GM18867 (cell line): ENCODE results near the gene SLC35A2.

ENCODE experiments used
- ATAC-seq: cut with Tn5 transposase; IDR thresholded peaks from one replicate; pipeline ENCODE4 v1.9.1; 2021; ENCODE audit warnings: mild to moderate bottlenecking, moderate library complexity; ENCODE audit not compliant: unreplicated experiment

SLC35A2 gene

DNA sequence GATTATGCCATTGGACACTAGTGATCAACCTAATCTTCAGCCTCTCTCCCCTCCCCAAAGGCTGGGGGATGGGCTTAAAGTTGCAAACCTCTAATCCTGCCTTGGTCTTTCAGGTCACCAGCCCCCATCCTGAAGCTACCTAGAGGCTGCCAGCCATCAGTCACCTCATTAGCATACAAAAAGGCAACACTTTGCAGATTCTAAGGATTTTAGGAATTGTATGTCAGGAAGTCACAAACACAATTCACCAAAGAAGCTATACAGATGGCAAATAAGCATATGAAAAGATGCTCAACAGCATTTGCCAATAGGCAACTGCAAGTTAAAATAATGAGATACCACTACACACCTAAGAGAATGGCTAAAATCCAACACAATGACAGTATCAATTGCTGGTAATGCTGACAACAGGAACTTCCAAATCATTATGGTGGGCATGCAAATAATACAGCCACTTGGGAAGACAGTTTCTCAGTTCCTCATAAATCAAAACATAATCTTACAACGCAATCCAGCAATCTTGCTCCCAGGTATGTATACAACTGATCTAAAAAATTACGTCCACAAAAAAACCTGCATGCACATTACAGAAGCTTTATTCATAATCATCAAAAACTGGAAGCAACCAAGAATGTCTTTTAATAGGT lies 16.4 kb upstream of the SLC35A2 start:
- no peak for ATAC-seq

DNA sequence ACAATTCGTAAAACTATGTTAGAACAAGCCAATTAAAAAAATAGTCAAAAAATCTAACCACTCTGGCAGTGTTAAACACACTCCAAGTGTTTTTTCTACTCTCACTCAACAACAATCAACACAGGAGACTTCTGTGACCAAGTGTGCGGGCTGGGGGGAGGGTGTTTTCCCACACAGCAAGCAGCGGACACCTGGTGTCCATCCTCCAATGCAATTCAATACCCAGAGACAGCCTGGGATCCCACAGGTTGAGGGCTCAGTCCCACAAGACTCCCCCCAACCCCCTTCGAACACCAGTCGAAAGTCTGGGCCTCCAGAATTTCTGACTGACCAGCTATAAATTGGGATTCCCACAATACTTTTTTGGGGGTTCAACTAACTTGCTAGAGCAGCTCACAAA lies 15.7 kb upstream of the SLC35A2 start:
- no peak for ATAC-seq

DNA sequence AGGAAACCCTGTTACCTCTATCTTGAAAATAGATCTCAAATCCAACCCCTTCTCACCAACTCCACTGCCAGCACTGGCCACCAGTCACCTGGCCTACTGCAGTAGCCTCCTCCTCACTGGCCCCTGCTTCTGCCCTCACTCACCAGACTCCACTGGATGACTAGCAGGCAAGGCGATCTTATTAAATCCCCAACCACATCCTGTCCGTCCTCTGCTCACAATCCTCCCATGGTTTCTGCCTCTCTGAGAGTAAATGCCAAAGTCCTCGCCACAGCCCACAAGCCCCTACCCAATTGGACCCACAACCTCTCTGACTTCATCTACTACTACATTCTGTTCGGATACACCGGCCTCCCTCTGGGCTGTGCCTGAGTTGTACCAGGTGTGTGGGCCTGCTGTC lies 12.8 kb upstream of the SLC35A2 start:
- no peak for ATAC-seq

DNA sequence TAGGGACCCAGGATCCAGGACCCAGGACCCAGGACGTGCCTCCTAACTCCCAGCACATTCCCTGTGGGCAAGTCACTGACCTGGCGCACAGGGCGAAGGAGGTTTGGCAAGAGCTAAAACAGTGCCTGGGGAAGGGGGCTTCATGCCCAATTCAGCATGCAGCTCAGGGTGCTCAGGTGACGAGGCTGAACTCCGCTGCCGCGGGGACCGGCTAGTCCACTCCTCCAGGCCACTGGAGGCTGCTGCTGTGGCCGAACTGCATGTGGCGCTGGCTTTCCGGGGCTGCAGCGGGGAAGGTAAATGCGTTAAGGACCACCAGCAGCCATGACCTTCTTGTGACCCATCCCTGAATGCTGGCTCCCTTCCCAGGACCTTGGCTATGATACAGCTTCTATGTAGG lies 12.3 kb upstream of the SLC35A2 start:
- ATAC-seq = no peak

- ATAC-seq = no peak
Observed at GRCh38 chrX:48920718-48921104, 9.3 kb upstream of the SLC35A2 start.

DNA sequence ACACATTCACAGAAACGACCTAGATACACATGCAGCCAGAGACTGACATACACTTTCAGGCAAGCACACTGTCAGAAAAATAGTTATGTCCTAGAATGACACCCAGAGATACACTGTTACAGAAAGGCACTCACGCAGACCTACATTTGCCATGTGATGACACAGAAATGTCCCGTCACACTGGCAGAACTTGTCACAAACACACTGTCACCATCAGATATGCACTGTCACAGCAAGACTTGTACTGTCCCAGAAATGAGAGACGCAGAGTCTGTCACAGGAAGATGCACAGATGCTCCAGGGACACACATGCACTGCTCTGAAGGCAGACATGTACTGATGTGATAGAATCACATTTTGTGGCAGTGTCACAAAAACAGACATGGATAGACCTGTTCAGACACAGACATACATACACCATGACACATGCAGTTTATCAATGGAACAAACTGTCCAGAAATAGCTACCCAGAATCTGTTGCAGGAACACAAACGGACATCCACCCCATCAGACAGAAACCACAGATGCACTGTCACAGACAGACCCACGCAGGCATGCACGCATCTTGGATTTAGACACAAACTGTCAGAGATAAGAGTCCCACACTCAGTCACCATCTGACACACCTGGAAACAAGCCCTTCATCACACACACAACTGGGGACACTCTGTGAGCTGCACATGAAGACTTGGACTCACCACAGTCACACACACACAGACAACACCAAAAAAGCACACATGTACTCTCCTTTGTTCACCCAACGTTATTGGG lies 8.7 kb upstream of the SLC35A2 start:
- ATAC-seq = no peak

DNA sequence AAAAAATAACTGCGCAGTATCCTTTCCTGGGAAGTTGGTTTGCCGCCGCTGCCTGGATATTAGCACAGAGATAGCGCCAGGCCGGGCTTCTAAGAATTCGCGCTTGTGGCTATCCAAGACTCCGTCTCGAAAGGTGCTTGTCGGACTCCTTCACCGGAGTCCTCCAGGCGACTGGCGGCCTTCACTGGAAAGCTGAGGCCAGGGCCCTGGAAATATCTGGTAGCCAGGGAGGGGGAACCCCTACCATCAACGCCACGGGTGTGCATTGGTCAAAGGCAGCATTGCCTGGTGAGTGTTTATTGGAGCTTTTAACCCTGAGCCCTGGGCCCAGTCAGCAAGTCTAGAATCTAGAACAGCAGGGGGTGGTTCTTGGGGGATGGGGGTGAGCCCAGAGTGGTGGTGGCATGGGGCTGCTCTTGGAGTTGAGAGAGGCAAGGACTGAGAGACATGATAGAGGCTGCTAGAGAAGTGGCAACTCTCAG lies 8.0 kb upstream of the SLC35A2 start:
- ATAC-seq = no peak

- ATAC-seq = peak; percentile 64
Observed at GRCh38 chrX:48918643-48919340, 7.3 kb upstream of the SLC35A2 start, which contains the start of gene PIM2. PIM2 (minus strand) TSS chrX:48919024; CDS start chrX:48918834, 190 bp downstream.

DNA sequence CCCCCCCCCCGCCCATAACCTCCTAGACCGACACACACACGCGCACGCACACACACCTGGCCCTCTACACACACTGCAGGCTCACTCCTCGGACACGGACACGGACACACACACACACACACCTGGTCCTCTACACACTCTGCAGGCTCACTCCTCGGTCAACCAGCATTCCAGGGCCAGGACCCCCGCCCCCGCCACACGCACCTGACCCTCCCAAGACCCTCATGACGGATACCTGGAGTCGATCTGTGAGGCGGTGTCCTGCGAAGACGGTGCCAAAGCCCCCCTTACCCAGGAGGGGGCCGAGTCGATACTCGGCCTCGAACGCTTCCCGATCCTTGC lies 6.8 kb upstream of the SLC35A2 start:
- no peak for ATAC-seq

- ATAC-seq = peak; percentile 46
Observed at GRCh38 chrX:48917139-48918001, 5.9 kb upstream of the SLC35A2 start.

DNA sequence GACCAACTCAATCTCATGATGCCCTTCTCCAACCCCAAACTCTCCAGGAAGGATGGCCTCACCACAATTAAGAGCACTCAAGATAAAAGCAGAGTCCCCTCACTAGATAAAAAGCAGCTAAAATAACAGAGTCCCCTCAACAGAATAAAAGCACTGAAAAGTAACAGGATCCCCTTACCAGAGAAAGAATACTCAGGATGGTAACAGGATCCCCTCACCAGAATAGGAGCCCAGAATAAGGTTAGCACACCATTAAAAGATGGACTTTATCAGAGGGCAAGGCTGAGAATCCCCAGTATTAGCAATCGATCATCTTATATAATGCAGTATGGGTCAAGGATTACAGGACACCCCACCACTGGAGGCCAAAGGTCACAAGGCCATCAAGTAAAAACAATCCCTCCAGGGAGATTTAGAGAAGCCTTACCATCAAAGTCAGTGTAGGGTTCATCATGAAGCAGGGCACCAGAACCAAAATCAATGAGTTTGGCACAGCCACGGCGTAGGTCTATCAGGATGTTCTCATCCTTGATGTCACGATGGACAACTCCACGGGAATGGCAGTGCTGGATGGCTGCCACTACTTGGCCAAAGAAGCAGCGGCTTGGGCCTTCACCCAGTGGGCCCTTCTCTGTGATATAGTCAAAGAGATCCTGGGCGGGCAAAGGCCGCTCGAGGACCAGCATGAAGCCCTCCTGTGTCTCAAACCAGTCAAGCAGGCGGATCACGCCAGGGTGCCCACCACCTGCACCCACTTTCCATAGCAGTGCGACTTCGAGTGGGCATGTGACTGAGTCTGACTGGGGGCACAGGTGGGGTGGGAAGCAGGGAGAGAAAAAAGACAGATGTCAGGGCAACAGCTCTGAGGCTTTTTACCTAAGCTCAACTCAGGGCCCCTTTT lies 3.4 kb upstream of the SLC35A2 start:
- ATAC-seq = no peak

GRCh38 chrX:48913605-48914366 lies 2.3 kb upstream of the SLC35A2 start:
- no peak for ATAC-seq

- no peak for ATAC-seq
Observed at GRCh38 chrX:48910926-48911411, 477 bp downstream of the SLC35A2 start.

DNA sequence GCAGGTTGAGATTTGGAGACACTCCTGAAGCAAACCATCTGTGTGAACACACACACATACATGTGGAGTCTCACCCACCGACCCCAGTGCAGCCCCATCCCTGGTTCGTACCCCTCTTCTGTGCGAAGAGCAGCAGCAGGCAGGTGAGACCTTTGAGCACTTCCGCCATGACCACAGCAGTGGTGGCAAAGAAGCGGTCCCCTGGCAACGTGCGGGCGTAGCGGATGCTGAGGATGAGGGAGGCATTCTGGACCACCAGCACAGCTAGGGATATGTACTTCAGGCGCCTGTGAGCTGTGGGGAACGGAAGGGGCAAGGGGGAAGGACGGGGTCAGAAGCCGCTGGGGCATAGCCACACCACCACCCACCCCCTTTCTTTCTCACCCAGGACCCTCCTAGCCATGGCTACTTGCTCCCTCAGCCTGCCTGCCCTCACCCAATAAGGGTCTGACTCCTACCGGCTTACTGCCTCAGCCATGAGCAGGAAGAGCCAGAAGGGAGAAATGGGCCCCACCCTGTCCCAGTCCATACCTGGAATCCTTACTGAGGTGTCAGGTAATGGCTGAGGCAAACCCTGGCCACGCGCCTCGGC lies 1.6 kb downstream of the SLC35A2 start:
- ATAC-seq = no peak

DNA sequence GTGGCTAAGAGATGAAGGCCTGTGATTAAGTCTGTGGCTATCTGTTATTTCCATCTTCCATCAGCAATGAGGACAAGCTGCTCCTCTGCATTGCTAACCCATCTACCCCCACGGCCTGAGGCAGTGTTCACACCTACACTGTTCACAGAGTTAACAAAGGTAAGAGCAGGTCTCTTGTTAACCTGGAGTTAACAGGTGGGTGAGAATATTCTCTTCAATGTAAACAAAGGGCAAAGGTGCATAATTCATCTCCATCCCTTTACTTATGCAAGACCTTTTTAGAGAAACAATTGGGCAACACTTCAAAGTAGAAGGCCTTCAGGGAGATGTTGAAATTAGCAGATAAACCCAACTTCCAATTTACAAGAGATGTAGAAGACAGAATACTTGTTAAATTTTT lies 2.8 kb downstream of the SLC35A2 start:
- ATAC-seq = no peak

- ATAC-seq = no peak
Observed at GRCh38 chrX:48905090-48905790, 6.2 kb downstream of the SLC35A2 start.

GRCh38 chrX:48904626-48905025 lies 6.8 kb downstream of the SLC35A2 start:
- ATAC-seq = no peak

- ATAC-seq = no peak
Observed at GRCh38 chrX:48904180-48904579, 7.3 kb downstream of the SLC35A2 start.
